CD14-positive monocyte (primary cell): ENCODE results near the gene SHPK. TPM values are rescaled to one million over a fixed set of nuclear protein-coding genes. Genes with fewer than 3 reads are reported as not detected.

Experiments
- DNase-seq, 3 donors: peaks; one replicate each; pipeline ENCODE4 v3.0.0-alpha.2; 2011 to 2022
- H2AFZ ChIP-seq: 2 replicates; pipeline ENCODE4 v1.6.0; 2012; ENCODE audit warnings: mild to moderate bottlenecking, low read depth, low read length, inconsistent platforms; ENCODE audit not compliant: insufficient read depth, poor library complexity, severe bottlenecking
- H3K27ac ChIP-seq, 2 donors: 1 replicate in 1 of 2; 2 replicates in 1 of 2; pipeline ENCODE4 v1.5.1; 2012 to 2013; ENCODE audit warnings: low read length in 2 of 2, control low read depth in 1 of 2, inconsistent platforms in 1 of 2, low read depth in 1 of 2, mild to moderate bottlenecking in 1 of 2
- H3K27me3 ChIP-seq, 2 donors: one replicate each; pipeline versions ENCODE4 v1.6.0 to v1.6.1; 2011 to 2013; ENCODE audit warnings: low read length in 2 of 2; ENCODE audit not compliant: control insufficient read depth in 2 of 2, insufficient read depth in 2 of 2
- H3K36me3 ChIP-seq, 2 donors: replicated peaks in 1 of 2; 1 replicate in 1 of 2; 2 replicates in 1 of 2; pipeline versions ENCODE4 v1.5.1 to v1.6.1; 2012 to 2013; ENCODE audit warnings: low read length in 2 of 2, control low read depth in 1 of 2, inconsistent platforms in 1 of 2, mild to moderate bottlenecking in 1 of 2; ENCODE audit not compliant: insufficient read depth in 2 of 2, control insufficient read depth in 1 of 2
- H3K4me1 ChIP-seq, 2 donors: 1 replicate in 1 of 2; 2 replicates in 1 of 2; pipeline versions ENCODE4 v1.5.1 to v1.6.1; 2012 to 2013; ENCODE audit warnings: low read length in 2 of 2, control low read depth in 1 of 2, inconsistent platforms in 1 of 2, mild to moderate bottlenecking in 1 of 2, moderate library complexity in 1 of 2; ENCODE audit not compliant: insufficient read depth in 2 of 2, control insufficient read depth in 1 of 2
- H3K4me2 ChIP-seq: replicated peaks from 2 replicates; pipeline ENCODE3; 2012; ENCODE audit warnings: low read length, moderate library complexity, mild to moderate bottlenecking; ENCODE audit not compliant: poor library complexity, severe bottlenecking; ENCODE audit errors: extremely low read depth
- H3K4me3 ChIP-seq, 3 experiments: fragments of 200-600 bp in 1 of 3; sonication (generic) in 1 of 3; replicated peaks in 1 of 3; 1 replicate in 2 of 3; 2 replicates in 1 of 3; pipeline ENCODE4 v1.5.1; 2011 to 2013; ENCODE audit warnings: low read length in 3 of 3, mild to moderate bottlenecking in 3 of 3, control low read depth in 2 of 3, low read depth in 2 of 3, inconsistent platforms in 1 of 3, moderate library complexity in 1 of 3
- H3K79me2 ChIP-seq: 2 replicates; pipeline ENCODE4 v1.6.0; 2012; ENCODE audit warnings: mild to moderate bottlenecking, control low read depth, inconsistent platforms, low read length, moderate library complexity; ENCODE audit not compliant: insufficient read depth
- H3K9ac ChIP-seq: 2 replicates; pipeline ENCODE4 v1.6.0; 2017; ENCODE audit warnings: low read length, mild to moderate bottlenecking; ENCODE audit not compliant: insufficient read depth, poor library complexity, severe bottlenecking
- H3K9me3 ChIP-seq, 2 donors: replicated peaks in 1 of 2; 1 replicate in 1 of 2; 2 replicates in 1 of 2; pipeline versions ENCODE4 v1.5.1 to v1.6.1; 2012 to 2013; ENCODE audit warnings: low read length in 2 of 2, control low read depth in 1 of 2; ENCODE audit not compliant: control insufficient read depth in 1 of 2, insufficient read depth in 1 of 2
- H4K20me1 ChIP-seq: 2 replicates; pipeline ENCODE4 v1.6.0; 2012; ENCODE audit warnings: mild to moderate bottlenecking, low read length, control low read depth, moderate library complexity; ENCODE audit not compliant: insufficient read depth
- H3K27ac Mint-ChIP-seq, 7 donors: one replicate each; pipeline ENCODE4 v1.8.0; 2020; ENCODE audit warnings: mild to moderate bottlenecking in 7 of 7, mixed read lengths in 7 of 7, moderate library complexity in 6 of 7, inconsistent platforms in 2 of 7
- H3K27me3 Mint-ChIP-seq, 3 donors: one replicate each; pipeline ENCODE4 v1.8.0; 2021 to 2022; ENCODE audit warnings: low read depth in 3 of 3, mild to moderate bottlenecking in 3 of 3, mixed read lengths in 3 of 3, moderate library complexity in 3 of 3, inconsistent platforms in 1 of 3
- H3K36me3 Mint-ChIP-seq, 2 donors: one replicate each; pipeline ENCODE4 v1.8.0; 2020; ENCODE audit warnings: mixed read lengths in 2 of 2, inconsistent platforms in 1 of 2, mild to moderate bottlenecking in 1 of 2
- H3K4me1 Mint-ChIP-seq: one replicate; pipeline ENCODE4 v1.8.0; 2020; ENCODE audit warnings: mild to moderate bottlenecking, mixed read lengths
- H3K4me3 Mint-ChIP-seq, 2 donors: one replicate each; pipeline ENCODE4 v1.8.0; 2020; ENCODE audit warnings: mild to moderate bottlenecking in 2 of 2, mixed read lengths in 2 of 2, moderate library complexity in 1 of 2
- H3K9me3 Mint-ChIP-seq, 7 donors: one replicate each; pipeline ENCODE4 v1.8.0; 2020 to 2022; ENCODE audit warnings: mixed read lengths in 7 of 7, mild to moderate bottlenecking in 6 of 7, moderate library complexity in 6 of 7, inconsistent platforms in 2 of 7
- CTCF ChIP-seq: fragments of 200-600 bp; IDR thresholded peaks from one replicate; pipeline ENCODE4 v1.8.0; 2022; ENCODE audit warnings: antibody characterized with exemption, mild to moderate bottlenecking
- WGBS: methylation state at CpG from one replicate; pipeline ENCODE4 v1.1.5; 2013; ENCODE audit warnings: missing lambda C conversion rate; ENCODE audit not compliant: insufficient coverage; 5-methylcytosine and 5-hydroxymethylcytosine counted together
- intact Hi-C, 2 donors: fragments of 100-400 bp; cut with micrococcal nuclease; formaldehyde crosslinking; loops; one replicate each; pipeline versions ENCODE4 v1.15.0 to v1.15.1; 2023
- polyA plus RNA-seq, 3 donors: library from polyadenylated mRNA; depleted of rRNA in 1 of 3; unstranded in 2 of 3; stranded (reverse) in 1 of 3; fragments of 300-500 nt in 2 of 3; fragments of >200 nt in 1 of 3; fragmentation: Illumina TruSeq in 2 of 3; gene quantifications; 1 replicate in 2 of 3; 2 replicates in 1 of 3; pipeline ENCODE4 v1.2.3, GENCODE V29; 2012 to 2021

The SHPK gene
- polyA plus RNA-seq, 3 donors, result 4.3 to 4.6 (median 4.6) TPM

GRCh38 chr17:3635474-3636153 is 436 bp downstream of the SHPK start:
- H3K4me1 Mint-ChIP-seq, result peaks cover 45% of the 10 kb centered on the region
- Histone ChIP-seq H4K20me1 (no peaks in the 10 kb centered on the region), H3K4me3 (peak overlapping the region; percentile 61 to 93 (median 71)), H3K79me2 (peaks cover 32% of the 10 kb centered on the region), H3K27ac (peak overlapping the region in 1 of 2 donors; percentile 94), H2AFZ (peak overlapping the region; percentile 97), H3K9me3 (no peaks in the 10 kb centered on the region), H3K9ac (peak overlapping the region; percentile 93), H3K4me1 (peaks cover 37 to 45% of the 10 kb centered on the region in 2 donors), H3K36me3 (peaks cover 0 to 5% of the 10 kb centered on the region in 2 donors), H3K27me3 (no peaks in the 10 kb centered on the region), H3K4me2 (peak overlapping the region; percentile 90)
- TF ChIP-seq CTCF, result no peak
- intact Hi-C loops, result loop anchor here in 1 of 2 donors (2.0 to 10.0 kb wide), 2 partner anchors 33 to 591 kb away; partner anchors contain the start of genes EMC6 and TAX1BP3
- DNase-seq, result no peak
- H3K27ac Mint-ChIP-seq, result peak overlapping the region in 5 of 7 donors; percentile 26 to 79 (median 70)
- H3K36me3 Mint-ChIP-seq, result peaks cover 6 to 12% of the 10 kb centered on the region in 2 donors
- 23% methylated on average over 37 of the region's 38 CpGs for WGBS
- peaks cover 0 to 4% (median 0%) of the 10 kb centered on the region in 3 donors for H3K27me3 Mint-ChIP-seq
- H3K4me3 Mint-ChIP-seq, result peak overlapping the region; percentile 86 to 91
- H3K9me3 Mint-ChIP-seq, result peaks cover 0 to 2% (median 0%) of the 10 kb centered on the region in 7 donors

- Mint-ChIP-seq H3K27ac (no peak overlapping the region), H3K9me3 (peaks cover 0 to 2% (median 0%) of the 10 kb centered on the region in 7 donors), H3K4me1 (peaks cover 18% of the 10 kb centered on the region), H3K36me3 (peaks cover 25 to 35% of the 10 kb centered on the region in 2 donors), H3K27me3 (peaks cover 0 to 4% (median 0%) of the 10 kb centered on the region in 3 donors), H3K4me3 (no peak overlapping the region)
- DNase-seq, result no peak
- no peak overlapping the region for H3K4me3 ChIP-seq
- H3K9ac ChIP-seq, result no peak overlapping the region
- H3K27me3 ChIP-seq, result no peaks in the 10 kb centered on the region
- WGBS, result 98% methylated on average over 5 of the region's 7 CpGs
- intact Hi-C loops, result loop anchor here in 1 of 2 donors (10.0 kb wide), 1 partner anchor 587 kb away; no protein-coding TSS in a partner anchor
- H2AFZ ChIP-seq, result no peak overlapping the region
- H3K27ac ChIP-seq, result no peak overlapping the region
- peaks cover 14 to 22% of the 10 kb centered on the region in 2 donors for H3K4me1 ChIP-seq
- no peak overlapping the region for H3K4me2 ChIP-seq
- H3K79me2 ChIP-seq, result peaks cover 25% of the 10 kb centered on the region
- H4K20me1 ChIP-seq, result no peaks in the 10 kb centered on the region
- no peaks in the 10 kb centered on the region for H3K9me3 ChIP-seq
- peaks cover 16 to 33% of the 10 kb centered on the region in 2 donors for H3K36me3 ChIP-seq
- TF ChIP-seq CTCF, result no peak
Measured at GRCh38 chr17:3632287-3632686, 3.8 kb downstream of the SHPK start.
